H4 (cell line): ENCODE results near the gene EIF4E1B. TPM values are rescaled to one million over a fixed set of nuclear protein-coding genes. Genes with fewer than 3 reads are reported as not detected.
"Not testable (repeated sequence)": the region's sequence is repeated elsewhere in the genome, so short reads cannot be mapped to it uniquely, and the experiment has no call there.

Experiments used
- DNase-seq: peaks from one replicate; pipeline ENCODE4 v3.0.0-alpha.2; 2015; ENCODE audit warnings: low spot score
- total RNA-seq: library from RNA; depleted of rRNA; stranded (reverse); fragments of >200 nt; shearing (Covaris generic); gene quantifications from 2 replicates; pipeline ENCODE4 v1.2.3, GENCODE V29; 2014; rRNA removed

The EIF4E1B gene, protein sequence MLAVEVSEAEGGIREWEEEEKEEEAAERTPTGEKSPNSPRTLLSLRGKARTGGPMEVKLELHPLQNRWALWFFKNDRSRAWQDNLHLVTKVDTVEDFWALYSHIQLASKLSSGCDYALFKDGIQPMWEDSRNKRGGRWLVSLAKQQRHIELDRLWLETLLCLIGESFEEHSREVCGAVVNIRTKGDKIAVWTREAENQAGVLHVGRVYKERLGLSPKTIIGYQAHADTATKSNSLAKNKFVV
- not detected in 2 replicates for total RNA-seq

DNA sequence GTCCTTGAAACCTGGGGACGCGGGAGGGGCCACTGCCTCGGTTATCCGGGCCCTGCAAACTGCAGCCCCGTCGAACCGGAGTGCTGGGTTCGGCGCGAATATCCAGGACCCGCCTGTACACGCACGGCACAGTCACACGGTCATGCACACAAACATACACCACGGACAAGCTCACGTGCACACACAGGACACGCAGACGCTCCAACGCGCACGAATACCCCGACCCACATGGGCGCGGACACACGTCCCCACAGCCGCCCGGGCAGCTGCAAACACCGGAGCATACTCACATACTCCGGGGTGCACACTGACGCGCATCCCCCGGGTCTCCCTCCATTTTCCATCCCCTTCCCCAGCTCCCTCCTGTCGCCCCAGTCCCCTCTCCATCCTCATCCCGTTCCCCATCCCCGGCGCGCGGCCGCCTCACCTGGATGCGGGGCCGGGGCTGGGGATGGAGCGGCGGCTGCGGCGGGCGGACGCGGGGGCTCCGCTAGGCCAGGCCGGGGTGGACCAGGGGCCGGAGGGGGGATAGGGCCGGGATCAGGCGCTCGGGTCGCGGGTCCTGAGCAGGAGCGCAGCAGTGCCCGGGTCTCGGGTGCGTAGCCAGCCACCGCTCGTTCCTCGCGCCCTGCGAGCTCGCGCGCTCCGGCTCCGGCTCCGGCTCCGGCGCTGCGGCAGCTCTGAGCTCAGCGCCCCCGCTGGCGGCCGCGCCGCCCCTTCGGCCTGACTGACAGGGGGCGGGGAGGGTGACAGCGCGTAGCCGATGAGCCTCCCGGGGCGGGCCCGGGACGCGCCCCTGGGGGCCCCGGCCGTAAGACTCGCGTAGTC lies at the start of gene EIF4E1B, which contains the start of gene SNCB:
Gene EIF4E1B, plus strand, starts transcription at position 823 of the 828 bp plus-strand sequence. CDS start 12,113 bp downstream, outside the sequence.
Gene SNCB, minus strand, starts transcription at position 682 of the 828 bp plus-strand sequence. CDS start 880 bp downstream, outside the sequence.
- no peak for DNase-seq

GRCh38 chr5:176581361-176581760 lies 49.1 kb upstream of the EIF4E1B start:
- no peak for DNase-seq

DNA sequence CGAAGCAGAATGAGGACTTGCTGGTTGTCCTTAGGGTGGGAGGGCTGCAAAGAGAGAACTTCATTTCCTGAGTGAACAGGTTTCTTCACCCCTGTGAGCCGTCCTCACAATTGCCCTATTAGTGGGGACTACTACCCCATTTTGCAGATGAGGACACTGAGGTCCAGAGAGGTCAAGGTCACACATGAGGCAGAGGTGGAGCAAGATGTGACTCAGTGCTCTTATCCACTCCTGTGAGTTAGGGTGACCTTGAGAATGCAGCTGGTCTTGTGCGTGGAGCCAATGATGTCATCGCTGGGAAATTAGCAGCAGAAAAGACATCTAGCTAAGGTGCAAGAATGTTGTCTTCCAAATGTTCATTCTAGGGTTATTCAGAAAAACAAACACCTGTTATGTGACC lies 47.4 kb upstream of the EIF4E1B start:
- DNase-seq: no peak

- no peak for DNase-seq
Measured at GRCh38 chr5:176587398-176587797, 43.1 kb upstream of the EIF4E1B start.

DNA sequence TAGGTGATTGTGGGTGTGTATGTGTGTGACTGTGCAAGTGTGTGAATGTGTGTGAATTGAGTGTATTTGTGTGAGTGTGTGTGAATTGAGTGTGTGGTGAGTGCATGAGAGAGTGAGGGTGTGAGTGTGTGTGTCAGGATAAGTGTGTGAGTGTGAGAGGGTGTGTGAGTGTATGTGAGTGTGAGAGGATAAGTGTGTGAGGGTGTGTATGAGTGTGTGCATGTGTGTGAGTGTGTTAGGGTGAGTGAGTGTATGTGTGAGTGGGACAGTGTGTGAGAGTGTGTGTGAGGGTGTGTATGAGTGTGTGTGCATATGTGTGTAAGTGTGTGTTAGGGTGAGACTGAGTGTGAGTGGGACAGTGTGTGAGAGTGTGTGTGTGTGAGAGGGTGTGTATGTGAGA lies 42.2 kb upstream of the EIF4E1B start:
- DNase-seq: no peak

DNA sequence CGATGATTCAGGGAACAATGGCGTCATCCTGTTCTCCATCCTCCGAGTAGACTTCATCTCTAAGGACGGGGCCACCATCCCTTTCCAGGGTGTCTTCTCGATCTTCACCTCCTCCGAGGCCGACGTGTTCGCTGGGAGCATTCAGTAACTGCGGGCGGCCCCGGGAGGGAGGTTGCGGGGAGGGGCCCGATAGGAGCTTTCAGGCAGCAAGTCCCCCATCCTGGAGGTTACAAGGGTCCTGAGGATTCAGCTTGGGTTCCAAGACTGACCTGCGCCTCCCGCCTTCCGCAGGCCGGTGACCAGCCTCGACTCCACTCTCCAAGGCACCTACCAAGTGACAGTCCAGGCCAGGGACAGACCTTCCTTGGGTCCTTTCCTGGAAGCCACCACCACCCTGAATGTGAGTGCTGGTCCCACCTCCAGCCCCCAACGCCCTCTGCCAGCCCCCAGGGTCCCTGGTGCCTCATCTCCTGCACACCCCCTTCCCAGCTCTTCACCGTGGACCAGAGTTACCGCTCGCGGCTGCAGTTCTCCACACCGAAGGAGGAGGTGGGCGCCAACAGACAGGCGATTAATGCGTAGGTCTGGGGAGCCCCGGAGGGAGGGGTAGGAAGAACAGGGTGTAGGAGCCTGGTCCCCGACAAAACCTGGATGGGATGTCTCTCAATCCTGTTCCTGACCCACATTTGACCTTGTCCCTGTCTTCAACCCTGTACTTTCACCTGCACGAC lies 41.3 kb upstream of the EIF4E1B start:
- no peak for DNase-seq

GRCh38 chr5:176590035-176590717 lies 40.3 kb upstream of the EIF4E1B start:
- no peak for DNase-seq

DNA sequence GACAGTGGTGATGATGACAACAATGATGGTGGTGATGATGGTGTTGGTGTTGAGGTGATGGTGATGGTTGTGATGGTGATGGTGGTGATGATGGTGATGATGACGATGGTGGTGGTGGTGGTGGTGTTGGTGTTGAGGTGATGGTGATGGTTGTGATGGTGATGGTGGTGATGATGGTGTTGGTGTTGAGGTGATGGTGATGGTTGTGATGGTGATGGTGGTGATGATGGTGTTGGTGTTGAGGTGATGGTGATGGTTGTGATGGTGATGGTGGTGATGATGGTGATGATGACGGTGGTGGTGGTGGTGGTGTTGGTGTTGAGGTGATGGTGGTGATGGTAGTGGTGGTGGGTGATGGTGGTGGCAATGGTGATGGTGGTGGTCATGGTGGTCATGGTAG lies 38.8 kb upstream of the EIF4E1B start:
- not testable (repeated sequence) for DNase-seq

DNA sequence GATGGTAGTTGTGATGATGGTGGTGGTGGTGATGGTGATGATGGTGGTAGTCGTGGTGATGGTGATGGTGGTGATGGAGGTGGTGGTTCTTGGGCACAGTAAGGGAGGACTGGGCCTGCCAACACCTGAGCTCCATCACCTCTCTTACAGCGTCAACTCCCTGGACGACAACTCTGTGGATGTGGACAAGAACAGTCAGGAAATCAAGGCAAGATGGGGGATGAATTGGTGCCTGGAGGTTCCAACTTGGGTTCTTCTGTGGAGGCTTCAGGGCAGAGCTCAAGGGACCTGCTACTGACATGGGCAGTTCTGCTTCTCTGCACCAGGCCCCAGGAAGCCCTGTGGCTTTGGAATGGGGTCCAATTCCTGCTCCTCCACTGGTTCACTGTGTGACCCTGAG lies 37.9 kb upstream of the EIF4E1B start:
- no peak for DNase-seq

DNA sequence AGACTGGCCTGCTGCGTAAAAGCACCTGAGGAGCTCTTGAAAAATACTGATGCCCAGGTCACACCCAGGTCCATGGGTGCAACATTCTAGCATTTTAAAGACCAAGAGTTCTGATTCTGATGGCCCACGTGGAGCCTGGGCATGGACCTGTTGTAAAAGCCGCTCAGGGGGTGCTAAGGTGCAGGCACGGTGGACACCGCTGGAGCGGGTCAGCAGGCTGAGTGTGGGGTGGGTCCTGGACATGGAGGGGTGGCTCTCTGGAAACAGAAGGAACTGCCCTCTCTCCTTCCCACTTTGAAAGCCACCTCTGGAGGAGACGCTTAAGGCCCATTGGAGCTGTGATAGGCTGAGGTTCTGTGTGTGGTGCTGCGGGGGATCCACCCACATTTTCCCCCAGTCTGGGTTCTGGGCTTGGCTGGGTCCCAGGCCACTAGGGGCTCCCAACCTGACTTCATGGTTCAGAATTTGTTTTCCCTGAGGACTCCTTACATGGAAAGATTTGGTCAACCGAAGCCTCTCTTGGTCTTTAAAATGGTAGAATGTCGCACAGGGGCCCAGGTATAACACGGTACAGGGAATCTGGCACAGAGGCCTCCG lies 37.1 kb upstream of the EIF4E1B start:
- DNase-seq: no peak

DNA sequence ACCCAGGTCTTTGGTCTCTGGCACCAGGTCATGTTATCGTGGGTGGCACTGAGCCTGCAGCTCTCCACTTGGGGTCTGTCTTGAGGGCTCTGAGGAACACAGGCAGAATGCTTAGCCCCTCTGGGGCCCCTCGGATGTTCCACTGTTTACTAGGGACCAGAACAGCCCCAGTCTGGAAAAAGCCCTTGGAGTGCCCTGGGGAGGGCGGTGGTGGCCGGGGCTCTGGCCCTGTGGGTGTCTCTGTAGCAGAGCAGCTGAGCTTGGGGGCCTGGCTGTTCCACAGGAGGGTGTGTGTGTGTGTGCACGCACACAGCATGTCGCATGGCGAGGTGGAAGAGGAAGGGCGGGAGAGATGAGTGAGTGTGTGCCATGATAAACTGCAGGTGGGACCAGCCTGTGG lies 35.9 kb upstream of the EIF4E1B start:
- no peak for DNase-seq

DNA sequence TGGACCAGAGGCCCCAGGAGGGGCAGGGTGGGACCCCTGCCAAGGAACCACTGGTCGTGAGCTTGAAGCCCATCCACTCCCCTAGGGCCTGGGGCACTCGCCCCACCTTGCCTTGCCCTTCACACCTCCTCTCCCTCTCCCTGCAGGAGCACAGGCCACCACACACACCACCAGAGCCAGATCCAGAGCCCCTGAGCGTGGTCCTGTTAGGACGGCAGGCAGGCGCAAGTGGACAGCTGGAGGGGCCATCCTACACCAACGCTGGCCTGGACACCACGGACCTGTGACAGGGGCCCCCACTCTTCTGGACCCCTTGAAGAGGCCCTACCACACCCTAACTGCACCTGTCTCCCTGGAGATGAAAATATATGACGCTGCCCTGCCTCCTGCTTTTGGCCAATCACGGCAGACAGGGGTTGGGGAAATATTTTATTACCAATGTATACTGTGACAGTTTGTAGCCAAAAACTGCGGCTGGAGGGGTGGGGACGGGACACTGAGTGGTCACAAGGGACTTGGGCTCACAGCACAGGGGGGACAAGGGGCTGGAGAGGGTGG lies 35.0 kb upstream of the EIF4E1B start:
- no peak for DNase-seq

GRCh38 chr5:176596069-176596644 lies 34.3 kb upstream of the EIF4E1B start:
- DNase-seq: no peak

- no peak for DNase-seq
Measured at GRCh38 chr5:176596689-176597416, 33.6 kb upstream of the EIF4E1B start.

GRCh38 chr5:176597417-176598389 lies 32.8 kb upstream of the EIF4E1B start:
- no peak for DNase-seq

DNA sequence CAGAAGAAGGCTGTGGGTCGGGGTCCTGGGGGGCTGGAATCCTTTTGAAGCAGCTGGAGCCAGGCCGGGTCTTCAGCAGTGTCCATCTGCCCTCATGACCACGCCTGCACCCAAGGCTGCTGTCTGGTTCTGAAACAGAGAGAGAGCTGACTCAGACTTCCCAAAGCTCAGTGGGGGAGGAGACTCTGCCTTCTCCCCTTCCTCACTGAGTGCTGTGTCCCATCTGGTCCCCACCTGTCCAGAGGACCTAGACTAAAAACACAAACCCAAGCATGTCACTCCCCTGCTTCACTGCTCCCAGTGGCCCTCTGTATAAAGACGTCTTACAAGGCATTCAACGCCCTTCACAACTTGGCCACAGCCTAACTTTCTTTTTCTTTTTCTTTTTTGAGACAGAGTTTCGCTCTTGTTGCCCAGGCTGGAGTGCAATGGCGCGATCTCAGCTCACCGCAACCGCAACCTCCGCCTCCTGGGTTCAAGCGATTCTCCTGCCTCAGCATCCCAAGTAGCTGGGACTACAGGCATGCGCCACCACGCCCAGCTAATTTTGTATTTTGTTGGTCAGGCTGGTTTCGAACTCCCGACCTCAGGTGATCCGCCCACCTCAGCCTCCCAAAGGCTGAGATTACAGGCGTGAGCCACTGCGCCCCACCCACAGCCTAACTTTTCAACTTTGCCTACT lies 30.6 kb upstream of the EIF4E1B start:
- not testable (repeated sequence) for DNase-seq

GRCh38 chr5:176601901-176602482 lies 28.5 kb upstream of the EIF4E1B start:
- no peak for DNase-seq

GRCh38 chr5:176603091-176603490 lies 27.4 kb upstream of the EIF4E1B start:
- DNase-seq: no peak
